K562 treated with DMSO at 1 percent for 4 hours (cell line): Measurements from ENCODE around the gene UBE4B. TPM values are rescaled to one million over a fixed set of nuclear protein-coding genes. Genes with fewer than 3 reads are reported as not detected.

Experiments
- total RNA-seq: library from RNA; unstranded; fragments of 300-600 nt; gene quantifications from 2 replicates; pipeline ENCODE4 v1.2.3, GENCODE V29; 2022; ENCODE audit not compliant: insufficient read depth

UBE4B gene
- 45.5 and 54.4 TPM in 2 replicates for total RNA-seq

GRCh38 chr1:10032590-10033358 lies at the start of gene UBE4B:
Gene UBE4B (plus strand): TSS chr1:10032958. CDS start chr1:10033671, 713 bp downstream.

GRCh38 chr1:9996624-9997582 lies 35.9 kb upstream of the UBE4B start, which contains the start of gene RBP7:
Gene RBP7 (plus strand): TSS chr1:9997228. CDS start chr1:9997259, 31 bp downstream.

DNA sequence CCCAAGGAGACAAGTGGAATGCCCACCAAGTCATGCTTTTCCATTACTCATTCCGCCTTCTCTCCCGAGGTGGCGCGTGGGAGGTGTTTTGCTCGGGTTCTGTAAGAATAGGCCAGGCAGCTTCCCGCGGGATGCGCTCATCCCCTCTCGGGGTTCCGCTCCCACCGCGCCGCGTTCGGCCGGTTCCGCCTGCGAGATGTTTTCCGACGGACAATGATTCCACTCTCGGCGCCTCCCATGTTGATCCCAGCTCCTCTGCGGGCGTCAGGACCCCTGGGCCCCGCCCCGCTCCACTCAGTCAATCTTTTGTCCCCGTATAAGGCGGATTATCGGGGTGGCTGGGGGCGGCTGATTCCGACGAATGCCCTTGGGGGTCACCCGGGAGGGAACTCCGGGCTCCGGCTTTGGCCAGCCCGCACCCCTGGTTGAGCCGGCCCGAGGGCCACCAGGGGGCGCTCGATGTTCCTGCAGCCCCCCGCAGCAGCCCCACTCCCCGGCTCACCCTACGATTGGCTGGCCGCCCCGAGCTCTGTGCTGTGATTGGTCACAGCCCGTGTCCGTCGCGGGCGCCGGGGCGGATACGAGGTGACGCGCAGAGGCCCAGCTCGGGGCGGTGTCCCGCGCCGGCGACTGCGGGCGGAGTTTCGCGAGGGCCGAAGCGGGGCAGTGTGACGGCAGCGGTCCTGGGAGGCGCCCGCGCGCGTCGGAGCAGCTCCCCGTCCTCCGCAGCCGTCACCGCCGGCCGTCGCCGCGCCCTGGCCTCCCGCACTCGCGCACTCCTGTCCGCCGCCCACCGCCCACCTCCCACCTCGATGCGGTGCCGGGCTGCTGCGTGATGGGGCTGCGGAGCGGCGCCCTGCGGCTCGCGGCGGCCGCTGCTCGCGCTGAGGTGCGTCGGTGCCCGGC lies 177.4 kb downstream of the UBE4B start, which contains the start of gene KIF1B:
Gene KIF1B, plus strand, starts transcription at position 666 of the 906 bp plus-strand sequence. CDS start 21,759 bp downstream, outside the sequence.

Other genes with a start within 250 kb of the UBE4B start
- gene CLSTN1, start 209.0 kb upstream of the UBE4B start, total RNA-seq, result 52.1 and 56.7 TPM in 2 replicates
- 59.1 and 60.3 TPM in 2 replicates for gene CTNNBIP1, start 122.7 kb upstream of the UBE4B start, total RNA-seq
- gene LZIC, start 89.6 kb upstream of the UBE4B start, total RNA-seq, result 21.3 and 25.5 TPM in 2 replicates
- gene NMNAT1, start 89.5 kb upstream of the UBE4B start, total RNA-seq, result 9.4 and 12.5 TPM in 2 replicates
- gene RBP7, start 35.7 kb upstream of the UBE4B start, total RNA-seq, result not detected in 2 replicates
- gene KIF1B, start 177.6 kb downstream of the UBE4B start, total RNA-seq, result 10.9 and 11.6 TPM in 2 replicates